Measurements from ENCODE around the gene PPT2. TPM values are rescaled to one million over a fixed set of nuclear protein-coding genes. Genes with fewer than 3 reads are reported as not detected.

Gene PPT2
- total RNA-seq, 1 donor from 2014 or later: 23.4 TPM

DNA sequence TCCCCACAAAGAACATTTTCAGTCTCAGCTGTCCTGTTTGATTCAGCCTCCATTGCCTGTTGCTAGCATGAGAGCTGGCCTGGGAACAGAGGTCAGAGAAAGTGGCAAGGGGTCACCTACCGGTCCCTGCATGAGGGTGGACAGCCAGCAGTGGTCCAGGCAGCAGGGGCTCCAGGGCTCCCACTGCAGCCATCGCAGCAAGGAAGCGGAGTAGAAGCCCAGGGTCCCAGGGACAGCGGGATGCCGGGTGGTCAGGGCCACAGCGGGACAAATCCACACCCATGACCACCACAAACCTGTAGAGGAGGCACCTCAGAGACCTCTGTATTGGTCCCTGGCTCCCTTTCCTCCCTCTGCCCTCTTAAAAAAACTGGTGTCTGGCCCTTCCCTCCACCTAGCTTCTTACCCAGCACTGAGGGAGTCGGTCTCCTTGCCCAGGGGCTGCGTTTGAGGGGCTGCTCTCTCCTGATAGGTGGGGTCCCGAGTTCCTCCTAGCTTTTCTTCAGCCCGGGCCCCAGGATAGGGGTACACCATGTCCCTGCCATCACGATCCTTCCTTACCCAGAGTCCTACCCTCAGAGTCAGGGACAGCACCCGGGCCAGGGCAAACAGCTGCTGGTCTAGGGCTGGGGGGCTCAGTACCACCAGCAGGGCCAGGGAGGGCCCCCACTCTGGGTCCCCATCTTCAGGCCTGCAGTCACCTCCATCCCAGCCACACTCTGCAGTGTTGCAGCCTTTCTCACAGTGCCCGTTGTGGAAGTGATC, 47.0 kb downstream of the PPT2 start:
- no peak overlapping the region for H3K27ac ChIP-seq (replicated peaks)
- no peaks in the 10 kb centered on the region for H3K9me3 ChIP-seq (replicated peaks)
- TF ChIP-seq, protein P1, sequence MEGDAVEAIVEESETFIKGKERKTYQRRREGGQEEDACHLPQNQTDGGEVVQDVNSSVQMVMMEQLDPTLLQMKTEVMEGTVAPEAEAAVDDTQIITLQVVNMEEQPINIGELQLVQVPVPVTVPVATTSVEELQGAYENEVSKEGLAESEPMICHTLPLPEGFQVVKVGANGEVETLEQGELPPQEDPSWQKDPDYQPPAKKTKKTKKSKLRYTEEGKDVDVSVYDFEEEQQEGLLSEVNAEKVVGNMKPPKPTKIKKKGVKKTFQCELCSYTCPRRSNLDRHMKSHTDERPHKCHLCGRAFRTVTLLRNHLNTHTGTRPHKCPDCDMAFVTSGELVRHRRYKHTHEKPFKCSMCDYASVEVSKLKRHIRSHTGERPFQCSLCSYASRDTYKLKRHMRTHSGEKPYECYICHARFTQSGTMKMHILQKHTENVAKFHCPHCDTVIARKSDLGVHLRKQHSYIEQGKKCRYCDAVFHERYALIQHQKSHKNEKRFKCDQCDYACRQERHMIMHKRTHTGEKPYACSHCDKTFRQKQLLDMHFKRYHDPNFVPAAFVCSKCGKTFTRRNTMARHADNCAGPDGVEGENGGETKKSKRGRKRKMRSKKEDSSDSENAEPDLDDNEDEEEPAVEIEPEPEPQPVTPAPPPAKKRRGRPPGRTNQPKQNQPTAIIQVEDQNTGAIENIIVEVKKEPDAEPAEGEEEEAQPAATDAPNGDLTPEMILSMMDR (IDR thresholded peaks at IDR 0.05; ENCODE audit: borderline replicate concordance): no peak
- H3K27me3 ChIP-seq (ENCODE audit: low read depth): peaks cover 27% of the 10 kb centered on the region
- H3K4me3 ChIP-seq: no peak overlapping the region
- peaks cover 23% of the 10 kb centered on the region for H3K36me3 ChIP-seq
- intact Hi-C loops (cut with micrococcal nuclease): no loop called here
- no peak for DNase-seq
- peaks cover 18% of the 10 kb centered on the region for H3K4me1 ChIP-seq

DNA sequence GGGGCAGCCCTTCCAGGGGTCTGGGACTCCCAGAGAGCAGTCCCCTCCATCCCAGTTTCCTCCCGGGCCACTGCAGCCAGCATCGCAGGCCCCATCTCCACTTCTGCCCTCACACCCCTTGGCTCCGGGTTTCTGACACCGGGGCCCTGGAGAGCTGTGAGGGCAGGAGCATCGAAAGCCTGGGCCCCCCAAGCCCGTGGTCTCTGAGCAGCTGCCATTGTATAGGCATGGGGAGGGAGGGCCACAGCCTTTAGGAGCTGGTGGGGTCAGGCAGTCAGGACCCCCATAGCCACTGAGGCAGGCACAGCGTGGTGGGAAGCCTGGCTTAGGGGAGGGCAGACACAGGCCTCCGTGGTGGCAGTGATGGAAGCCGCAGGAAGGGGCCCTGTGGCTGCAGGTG, 48.2 kb downstream of the PPT2 start:
- Histone ChIP-seq H3K4me3 (no peak overlapping the region), H3K4me1 (peaks cover 5% of the 10 kb centered on the region), H3K27ac (replicated peaks) (no peak overlapping the region), H3K9me3 (replicated peaks) (no peaks in the 10 kb centered on the region), H3K27me3 (ENCODE audit: low read depth) (peaks cover 27% of the 10 kb centered on the region), H3K36me3 (peaks cover 23% of the 10 kb centered on the region)
- no peak for DNase-seq
- TF ChIP-seq, protein P1 (IDR thresholded peaks at IDR 0.05; ENCODE audit: borderline replicate concordance): no peak
- intact Hi-C loops (cut with micrococcal nuclease): no loop called here

DNA sequence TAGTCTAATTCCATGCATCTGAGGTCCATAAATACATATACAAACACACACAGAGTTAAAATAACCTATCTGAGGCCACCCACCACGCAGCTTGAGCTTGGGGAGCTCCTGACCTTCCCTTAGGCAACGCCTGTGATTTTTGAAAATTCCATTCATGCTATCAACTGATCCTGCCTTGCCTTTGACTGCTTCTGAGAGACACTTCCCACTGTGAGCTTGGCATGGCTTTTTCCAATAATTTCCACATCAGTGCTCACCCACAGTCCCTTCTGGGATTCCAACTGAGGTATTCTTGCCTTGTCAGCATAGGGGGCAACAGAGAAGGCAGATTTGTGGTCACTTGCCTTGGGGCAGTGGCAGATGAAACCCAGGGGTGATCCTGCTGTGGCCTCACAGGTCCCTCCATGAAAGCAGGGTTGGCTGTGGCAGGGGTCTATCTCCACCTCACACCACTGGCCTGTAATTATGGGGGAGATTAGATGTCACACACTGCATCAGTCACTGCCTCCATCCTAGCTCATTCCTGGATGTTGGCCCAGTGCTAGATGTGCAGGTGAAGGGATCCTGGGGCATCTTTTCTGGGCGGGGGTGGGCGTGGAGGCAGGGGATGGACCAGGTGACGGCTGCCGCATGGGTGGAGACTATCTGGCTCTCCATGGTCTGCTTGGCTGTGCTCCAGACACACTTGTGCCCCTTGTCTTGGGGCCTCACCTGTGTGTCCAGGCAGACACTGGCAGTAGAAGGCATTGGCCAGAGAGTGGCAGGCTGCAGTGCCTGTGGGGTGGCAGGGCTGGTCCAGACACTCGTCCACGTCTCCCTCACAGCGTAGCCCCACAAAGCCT, 49.7 kb downstream of the PPT2 start:
- Histone ChIP-seq H3K27me3 (ENCODE audit: low read depth) (peaks cover 27% of the 10 kb centered on the region), H3K27ac (replicated peaks) (no peak overlapping the region), H3K36me3 (peaks cover 28% of the 10 kb centered on the region), H3K4me3 (no peak overlapping the region), H3K9me3 (replicated peaks) (no peaks in the 10 kb centered on the region), H3K4me1 (no peaks in the 10 kb centered on the region)
- intact Hi-C loops (cut with micrococcal nuclease): no loop called here
- no peak for DNase-seq
- TF ChIP-seq, protein P1 (IDR thresholded peaks at IDR 0.05; ENCODE audit: borderline replicate concordance): no peak

GRCh38 chr6:32204268-32204715, 50.4 kb downstream of the PPT2 start:
- H3K4me3 ChIP-seq: no peak overlapping the region
- intact Hi-C loops (cut with micrococcal nuclease): no loop called here
- no peaks in the 10 kb centered on the region for H3K9me3 ChIP-seq (replicated peaks)
- H3K27ac ChIP-seq (replicated peaks): no peak overlapping the region
- TF ChIP-seq, protein P1 (IDR thresholded peaks at IDR 0.05; ENCODE audit: borderline replicate concordance): no peak
- peaks cover 27% of the 10 kb centered on the region for H3K27me3 ChIP-seq (ENCODE audit: low read depth)
- DNase-seq: no peak
- peaks cover 34% of the 10 kb centered on the region for H3K36me3 ChIP-seq
- no peaks in the 10 kb centered on the region for H3K4me1 ChIP-seq

DNA sequence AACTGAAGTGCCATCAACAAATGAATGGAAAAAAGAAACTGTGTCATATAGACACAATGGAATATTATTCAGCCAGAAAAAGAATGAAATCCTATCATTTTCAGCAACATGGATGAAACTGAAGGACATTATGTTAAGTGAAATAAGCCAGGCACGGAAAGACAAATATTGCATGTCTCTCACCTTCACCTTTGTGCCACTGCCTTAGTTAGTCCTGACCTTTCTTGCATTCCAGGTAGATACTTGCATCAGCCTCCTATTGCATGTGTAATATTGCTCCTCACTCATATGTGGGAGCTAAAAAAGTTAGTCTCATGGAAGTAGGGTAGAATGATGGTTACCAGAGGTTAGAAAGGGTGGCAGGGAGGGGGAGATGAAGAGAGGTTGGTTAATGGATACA, 55.1 kb downstream of the PPT2 start:
- no peak overlapping the region for H3K4me3 ChIP-seq
- H3K27me3 ChIP-seq (ENCODE audit: low read depth): peaks cover 2% of the 10 kb centered on the region
- no peak for DNase-seq
- TF ChIP-seq, protein P1 (IDR thresholded peaks at IDR 0.05; ENCODE audit: borderline replicate concordance): no peak
- intact Hi-C loops (cut with micrococcal nuclease): no loop called here
- H3K4me1 ChIP-seq: no peaks in the 10 kb centered on the region
- no peaks in the 10 kb centered on the region for H3K9me3 ChIP-seq (replicated peaks)
- H3K36me3 ChIP-seq: peaks cover 30% of the 10 kb centered on the region
- no peak overlapping the region for H3K27ac ChIP-seq (replicated peaks)

Data from left ventricle myocardium inferior (tissue), 1 donor.